Hippocampal formation (tissue), 2 donors: ENCODE measurements around the gene LARP1.
"Not testable (repeated sequence)": the region's sequence is repeated elsewhere in the genome, so short reads cannot be mapped to it uniquely, and the experiment has no call there.

ENCODE experiments used
- DNase-seq, 2 donors: peaks; one replicate each; lab custom pipeline; 2025; lab: John Stamatoyannopoulos, UW

Gene LARP1

DNA sequence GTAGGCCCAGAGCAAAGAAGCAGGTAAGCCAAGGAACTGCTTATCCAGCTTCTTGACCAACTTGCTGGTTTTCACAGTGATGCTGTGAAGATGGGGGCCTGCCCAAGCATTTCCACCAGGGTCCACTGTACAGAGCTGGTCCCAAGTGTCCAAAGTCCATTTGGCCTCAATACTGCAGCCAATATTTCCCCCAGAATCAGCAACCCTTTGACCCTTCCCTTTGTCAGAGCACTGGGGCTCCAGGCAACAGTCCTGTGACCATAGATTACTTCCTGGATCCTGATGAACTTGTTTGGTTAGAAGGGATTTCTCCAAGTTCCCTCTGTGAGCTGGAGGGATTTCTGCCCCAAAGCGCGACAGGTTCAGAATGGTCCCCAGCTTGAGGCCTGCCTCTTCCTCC, 68.9 kb downstream of the LARP1 start:
- no peak for DNase-seq

GRCh38 chr5:154829181-154829588, 74.0 kb downstream of the LARP1 start:
- no peak for DNase-seq

DNA sequence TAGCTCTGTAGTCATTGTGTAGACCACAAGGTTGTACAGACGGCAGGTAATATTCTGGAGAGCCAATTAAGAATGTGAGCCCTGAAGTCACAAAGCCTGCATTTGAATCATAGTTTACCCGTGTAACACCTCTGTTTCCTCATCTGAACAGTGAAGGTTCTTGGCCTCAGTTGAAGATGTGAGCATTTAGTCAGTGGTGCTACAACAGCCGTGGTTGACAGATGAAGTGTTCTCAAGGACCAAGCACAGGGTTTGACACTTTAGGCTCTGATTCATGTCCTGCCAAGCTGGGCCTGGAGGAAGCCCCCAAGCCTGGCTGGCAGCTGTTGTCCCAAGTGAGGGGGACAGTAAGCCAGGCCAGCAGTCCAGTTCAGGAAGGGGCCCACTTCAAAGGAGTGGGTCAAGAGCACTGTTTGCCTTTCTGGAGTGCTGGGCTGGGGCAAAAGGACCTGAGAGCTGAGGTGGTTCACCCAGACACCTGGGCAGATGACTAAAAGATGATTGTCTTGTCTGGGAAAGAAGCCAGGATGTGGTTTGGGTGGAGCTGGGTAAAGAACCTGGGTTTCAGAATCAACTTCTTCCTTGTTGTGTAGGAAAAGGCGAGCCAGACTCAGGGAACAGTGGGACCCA, 74.5 kb downstream of the LARP1 start:
- DNase-seq, result no peak

- no peak for DNase-seq
These were observed 75.0 kb downstream of the LARP1 start for GRCh38 chr5:154830219-154830595.

DNA sequence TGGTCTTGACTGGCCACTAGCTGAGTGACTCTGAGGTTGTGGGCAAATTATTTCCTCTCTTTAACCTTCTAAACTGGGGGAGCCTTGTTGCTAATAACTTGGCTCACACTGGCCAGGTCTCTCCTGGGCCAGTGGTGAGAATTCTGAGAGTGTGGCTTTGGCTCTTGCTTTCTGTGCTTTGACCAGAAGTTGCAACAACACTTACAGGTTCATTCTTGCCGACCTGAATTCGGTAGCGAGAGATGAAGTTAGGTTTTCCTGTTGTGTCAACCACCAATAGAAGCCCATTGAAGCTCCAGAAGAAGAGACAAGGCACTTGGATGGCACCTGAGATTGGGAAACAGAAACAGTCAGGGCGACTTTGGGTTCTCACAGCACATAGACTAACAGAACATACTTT, 75.4 kb downstream of the LARP1 start:
- DNase-seq, result no peak

GRCh38 chr5:154831451-154831850, 76.3 kb downstream of the LARP1 start:
- DNase-seq, result no peak

DNA sequence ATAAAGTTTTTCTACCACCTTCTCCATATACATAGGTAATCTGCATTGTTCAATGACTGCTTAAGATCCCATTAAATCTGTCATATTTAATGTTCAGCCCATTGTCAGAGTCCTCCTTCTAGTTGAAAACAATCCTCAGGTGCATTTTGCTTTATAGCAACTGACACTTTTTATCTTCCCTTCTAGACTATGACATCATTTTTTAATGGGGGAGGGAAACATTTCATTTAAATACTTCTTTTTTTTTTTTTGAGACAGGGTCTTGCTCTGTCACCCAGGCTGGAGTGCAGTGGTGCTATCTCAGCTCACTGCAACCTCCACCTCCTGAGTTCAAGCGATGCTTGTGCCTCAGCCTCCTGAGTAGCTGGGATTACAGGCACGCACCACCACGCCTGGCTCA, 77.6 kb downstream of the LARP1 start:
- not testable (repeated sequence) for DNase-seq

GRCh38 chr5:154834053-154834452, 78.9 kb downstream of the LARP1 start:
- DNase-seq, result no peak

- not testable (repeated sequence) for DNase-seq
These were observed 80.5 kb downstream of the LARP1 start for GRCh38 chr5:154835701-154836052.

DNA sequence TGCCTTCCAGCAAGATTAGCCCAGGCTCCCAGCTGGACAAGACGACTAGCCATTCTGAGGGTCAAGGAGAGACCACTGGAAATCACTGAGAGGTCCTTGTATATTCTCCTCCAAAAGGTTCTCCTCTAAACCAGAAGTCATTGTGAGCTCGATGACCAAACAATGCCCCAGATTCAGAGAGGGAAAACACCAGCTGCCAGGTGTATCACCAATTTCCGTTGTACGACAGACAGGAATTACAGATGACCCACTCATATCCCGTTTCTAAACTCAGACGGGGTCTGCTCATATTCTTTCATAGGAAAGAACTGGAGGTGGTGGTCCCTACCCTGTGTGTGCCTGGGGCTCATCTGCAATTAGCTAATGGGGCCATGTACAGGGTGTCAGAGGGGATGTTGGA, 81.0 kb downstream of the LARP1 start:
- no peak for DNase-seq

- no peak for DNase-seq
These were observed 82.1 kb downstream of the LARP1 start for GRCh38 chr5:154837009-154837901.

DNA sequence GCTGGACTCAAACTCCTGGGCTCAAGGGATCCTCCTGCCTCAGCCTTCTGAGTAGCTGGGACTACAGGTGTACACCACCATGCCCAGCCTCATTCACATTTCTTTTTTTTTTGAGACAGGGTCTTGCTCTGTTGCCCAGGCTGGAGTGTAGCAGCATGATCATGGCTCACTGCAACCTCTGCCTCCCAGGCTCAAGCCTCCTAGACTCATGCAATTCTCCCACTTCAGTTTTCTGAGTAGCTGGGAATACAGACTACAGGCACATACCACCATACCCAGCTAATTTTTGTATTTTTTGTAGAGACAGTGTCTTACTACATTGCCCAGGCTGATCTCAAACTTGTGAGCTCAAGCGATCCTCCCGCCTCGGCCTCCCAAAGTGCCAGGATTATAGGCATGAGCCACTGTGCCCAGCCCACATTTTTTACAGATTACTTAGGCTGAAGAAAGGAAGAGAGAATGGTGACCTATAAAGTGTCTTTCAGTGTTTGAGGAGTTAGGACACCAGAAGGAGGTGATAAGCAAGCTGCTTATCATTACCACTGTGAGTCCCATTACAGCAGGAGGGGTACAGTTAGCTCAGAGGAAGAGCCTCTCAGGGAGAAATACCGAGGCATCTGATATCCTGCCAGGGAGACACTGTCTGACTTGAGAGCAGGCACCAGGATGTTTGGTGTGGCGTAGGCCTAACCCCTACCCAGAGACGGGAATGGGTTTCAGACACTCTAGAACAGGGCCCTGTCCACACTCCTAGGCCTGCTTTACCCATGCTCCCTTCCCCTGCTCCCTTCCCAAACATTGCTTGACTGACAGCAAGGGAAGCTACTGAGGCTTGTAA, 85.5 kb downstream of the LARP1 start:
- no peak for DNase-seq

GRCh38 chr5:154841273-154841661, 86.1 kb downstream of the LARP1 start:
- no peak for DNase-seq

DNA sequence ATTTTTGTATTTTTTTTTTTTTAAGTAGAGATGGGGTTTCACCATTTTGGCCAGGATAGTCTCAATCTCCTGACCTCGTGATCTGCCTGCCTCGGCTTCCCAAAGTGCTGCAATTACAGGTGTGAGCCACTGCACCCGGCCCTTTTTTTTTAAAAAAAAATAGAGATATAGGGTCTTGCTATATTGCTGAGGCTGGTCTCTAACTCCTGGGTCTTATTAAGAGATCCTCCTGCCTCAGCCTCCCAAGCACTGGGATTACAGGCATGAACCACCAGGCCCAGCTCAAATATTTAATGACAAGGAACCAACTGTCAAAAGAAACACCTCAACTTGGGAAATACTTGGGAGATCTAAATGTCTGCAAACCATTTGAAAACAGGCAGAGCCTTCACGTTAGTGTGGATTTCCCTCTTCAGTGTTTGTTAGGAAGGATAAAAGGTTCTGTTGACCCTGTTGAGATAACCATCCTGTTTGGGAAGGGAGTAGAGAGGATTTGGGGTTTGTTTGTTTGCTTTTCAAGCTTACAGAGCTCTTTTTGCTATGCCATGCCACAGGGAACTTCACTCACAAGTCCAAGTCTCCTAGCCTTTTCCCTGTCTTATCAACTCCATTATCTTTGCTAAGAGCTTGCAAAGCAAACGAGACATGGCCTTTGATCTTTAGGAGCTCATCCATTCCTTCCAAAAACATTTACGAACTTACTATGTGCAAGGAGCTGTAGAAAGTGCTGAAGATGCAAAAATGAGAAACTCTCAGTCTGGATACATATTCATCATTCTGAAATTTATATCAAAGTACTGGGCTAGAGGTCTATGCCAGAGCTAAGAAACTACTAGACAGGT, 87.7 kb downstream of the LARP1 start:
- DNase-seq, result no peak

- no peak for DNase-seq
These were observed 89.6 kb downstream of the LARP1 start for GRCh38 chr5:154844809-154845208.

DNA sequence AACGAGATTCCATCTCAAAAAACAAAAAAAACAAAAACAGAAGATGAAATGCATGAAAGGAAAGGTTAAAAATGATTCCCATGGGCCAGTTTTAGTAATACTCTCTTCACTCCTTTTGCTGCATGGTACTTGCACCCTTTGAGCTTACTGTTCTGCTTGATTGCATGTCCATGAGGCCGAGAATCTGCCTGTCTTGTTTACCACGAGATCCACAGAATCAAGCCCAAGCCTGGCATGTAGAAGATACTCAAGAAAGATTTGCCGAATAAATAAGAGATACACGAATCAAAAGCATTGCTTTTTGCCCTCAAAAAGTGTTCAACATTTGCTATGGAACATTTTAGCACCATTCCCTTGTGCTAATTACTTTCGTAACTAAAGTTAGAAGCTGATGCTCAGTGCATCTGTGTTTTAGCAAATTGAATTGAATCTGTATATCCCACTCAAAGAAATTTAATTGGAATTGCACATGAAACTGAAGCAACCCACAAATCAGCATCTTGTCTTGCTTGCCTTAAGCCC, 94.1 kb downstream of the LARP1 start:
- DNase-seq, result peak in 1 of 2 donors; percentile 68

- DNase-seq, result peak in 1 of 2 donors; percentile 68
These were observed 94.6 kb downstream of the LARP1 start for GRCh38 chr5:154849791-154850201.

DNA sequence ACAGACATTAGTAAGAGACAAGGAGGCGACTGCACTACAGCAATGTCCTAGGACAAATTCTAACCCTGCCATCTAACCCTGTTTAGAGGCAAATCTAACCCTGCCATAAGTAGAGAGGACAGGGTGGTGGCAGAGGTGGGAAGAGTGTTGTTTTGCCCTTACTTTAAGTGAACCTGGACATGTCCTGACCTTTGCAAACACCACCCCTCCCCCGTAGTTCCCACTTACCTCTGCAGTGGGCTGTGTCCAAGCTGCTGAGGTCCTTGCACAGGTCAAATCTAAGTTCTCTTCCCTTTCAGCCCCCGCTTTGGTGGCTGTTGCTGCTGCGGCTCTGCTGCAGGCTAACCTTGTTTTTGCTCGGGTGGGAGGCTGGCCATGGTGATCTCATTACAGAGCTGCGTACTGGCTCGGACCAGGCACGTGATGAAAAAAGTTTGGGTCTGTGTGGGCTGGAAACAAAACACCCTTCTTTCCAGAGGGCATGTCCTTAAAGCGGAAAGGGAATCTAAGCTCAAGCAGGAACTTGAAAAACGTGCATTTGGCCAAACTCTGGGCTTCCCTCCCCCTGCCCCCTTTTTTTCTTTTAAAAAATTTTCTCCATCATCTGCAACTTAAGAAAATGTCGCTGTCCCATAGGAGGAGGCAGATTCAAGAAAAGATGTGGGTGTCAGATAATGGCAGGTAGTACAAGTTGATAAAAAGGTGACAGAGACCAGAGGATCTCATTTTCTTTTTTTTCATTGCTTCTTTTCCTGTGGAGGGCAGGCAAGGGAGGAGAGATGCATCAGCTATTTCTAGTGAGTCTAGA, 95.3 kb downstream of the LARP1 start, which contains the start of gene FAXDC2:
TSS of gene FAXDC2 (minus strand) at position 349 of the 808 bp plus-strand sequence. CDS start 12,425 bp downstream, outside the sequence.
- DNase-seq, result peak; percentile 80 to 84

- no peak for DNase-seq
These were observed 96.2 kb downstream of the LARP1 start for GRCh38 chr5:154851351-154851750.

- DNase-seq, result peak; percentile 96 to 97
These were observed 102.5 kb downstream of the LARP1 start for GRCh38 chr5:154857530-154858296.
